ENCODE results near the gene TCAP. TPM values are rescaled to one million over a fixed set of nuclear protein-coding genes. Genes with fewer than 3 reads are reported as not detected.

TCAP gene
- 1 to 10 TPM; 3.0 to 6.0 TPM for total RNA-seq
- polyA plus RNA-seq (ENCODE audit: insufficient read depth, low read depth, low replicate concordance) = 49.8 TPM
- long read RNA-seq, donor 1 = 0 reads
- long read RNA-seq, donor 2, partial matches to known transcripts = 0 of 1 reads
- long read RNA-seq, donor 2, other reads (novel, unspliced or antisense) = 0 of 1 reads

GRCh38 chr17:39664581-39665561 lies at the start of gene TCAP:
Gene TCAP (plus strand): TSS chr17:39665349. CDS start chr17:39665360, 11 bp downstream.
- DNase-seq = no peak
- Histone ChIP-seq H3K36me3 (ENCODE audit: low read depth, missing control alignments) (no peaks in the 10 kb centered on the region), H3K27me3 (no peaks in the 10 kb centered on the region), H3K4me3 (no peak within 1 kb of the TSS), H3K27ac (no peak within 1 kb of the TSS), H3K4me1 (peaks cover 23% of the 10 kb centered on the region), H3K9me3 (no peaks in the 10 kb centered on the region)
- TF ChIP-seq POLR2A (IDR thresholded peaks at IDR 0.05) (no peak), CTCF (IDR thresholded peaks at IDR 0.05) (no peak)
- 54 to 63% methylated on average over 14 to 15 of the region's 15 CpGs for WGBS, 2 donors
- intact Hi-C loops (cut with DNase I; ENCODE audit: low total_unique reads) = no loop called here

GRCh38 chr17:39615434-39615833 lies 49.7 kb upstream of the TCAP start:
- no peaks in the 10 kb centered on the region for H3K36me3 ChIP-seq (ENCODE audit: low read depth, missing control alignments)
- H3K9me3 ChIP-seq = no peaks in the 10 kb centered on the region
- no peak for TF ChIP-seq POLR2A (IDR thresholded peaks at IDR 0.05)
- H3K27ac ChIP-seq = no peak overlapping the region
- WGBS, 2 donors = 47 to 69% methylated on average over 3 to 6 of the region's 6 CpGs
- intact Hi-C loops (cut with DNase I; ENCODE audit: low total_unique reads) = no loop called here
- no peak for DNase-seq
- no peaks in the 10 kb centered on the region for H3K27me3 ChIP-seq
- H3K4me3 ChIP-seq = no peak overlapping the region
- H3K4me1 ChIP-seq = no peaks in the 10 kb centered on the region

- H3K27ac ChIP-seq = no peak overlapping the region
- 78 to 87% methylated on average over 3 of the region's 3 CpGs for WGBS, 2 donors
- no peaks in the 10 kb centered on the region for H3K36me3 ChIP-seq (ENCODE audit: low read depth, missing control alignments)
- TF ChIP-seq POLR2A (IDR thresholded peaks at IDR 0.05) (no peak), CTCF (IDR thresholded peaks at IDR 0.05) (no peak)
- H3K9me3 ChIP-seq = no peaks in the 10 kb centered on the region
- no peak overlapping the region for H3K4me3 ChIP-seq
- H3K27me3 ChIP-seq = no peaks in the 10 kb centered on the region
- no peaks in the 10 kb centered on the region for H3K4me1 ChIP-seq
- intact Hi-C loops (cut with DNase I; ENCODE audit: low total_unique reads) = no loop called here
- no peak for DNase-seq
Observed at GRCh38 chr17:39617100-39617445, 48.1 kb upstream of the TCAP start.

- peak; percentile 83 for DNase-seq
- Histone ChIP-seq H3K4me3 (peak overlapping the region; percentile 37 to 58), H3K4me1 (no peaks in the 10 kb centered on the region), H3K27me3 (no peaks in the 10 kb centered on the region), H3K27ac (no peak overlapping the region), H3K9me3 (no peaks in the 10 kb centered on the region), H3K36me3 (ENCODE audit: low read depth, missing control alignments) (no peaks in the 10 kb centered on the region)
- 0 to 2% methylated on average over 41 to 48 of the region's 79 CpGs for WGBS, 2 donors
- TF ChIP-seq CTCF (IDR thresholded peaks at IDR 0.05) (no peak), POLR2A (IDR thresholded peaks at IDR 0.05) (no peak)
- intact Hi-C loops (cut with DNase I; ENCODE audit: low total_unique reads) = no loop called here
Observed at GRCh38 chr17:39617446-39618245, 47.5 kb upstream of the TCAP start.
